Stimulated activated naive CD8-positive, alpha-beta T cell treated with anti-CD3 and anti-CD28 coated beads, Interleukin-15, Interleukin-2, amounts not matched to agents 100 U/mL and 50 U/mL, for 24 hours (primary cell): ENCODE measurements around the gene NCBP3.
A peak's percentile ranks its signal among the peaks of the same experiment; 100 is the strongest.
"Not testable (repeated sequence)": the region's sequence is repeated elsewhere in the genome, so short reads cannot be mapped to it uniquely, and the experiment has no call there.

ENCODE experiments used
- ATAC-seq: fragments of 150-1000 bp; cut with Tn5 transposase; one replicate; pipeline ENCODE4 v1.10.0; 2021
- DNase-seq: peaks from one replicate; pipeline ENCODE4 v3.0.0; 2021

NCBP3 gene

DNA sequence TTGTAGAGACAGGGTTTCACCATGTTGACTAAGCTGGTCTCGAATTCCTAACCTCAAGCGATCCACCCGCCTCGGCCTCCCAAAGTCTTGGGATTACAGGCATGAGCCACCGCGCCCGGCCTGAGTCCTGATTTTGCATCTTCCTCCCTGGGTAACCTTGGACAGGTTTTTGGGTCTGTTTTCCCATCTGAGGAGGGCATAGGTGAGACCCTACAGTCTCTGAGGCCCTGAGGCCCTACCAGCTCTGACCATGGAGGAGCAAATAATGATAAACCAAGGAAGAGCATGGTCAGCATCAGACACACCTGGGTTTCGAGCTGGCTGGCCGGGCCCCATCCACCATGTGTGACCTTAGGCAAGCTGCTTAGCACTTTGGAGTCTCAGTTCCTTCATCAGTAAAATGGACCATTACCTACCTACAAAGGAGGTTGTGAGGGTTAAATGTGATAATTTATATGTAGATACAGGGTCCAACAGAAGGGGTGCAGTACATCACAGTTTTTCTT is 1.2 kb upstream of the NCBP3 start:
- no peak for DNase-seq

DNA sequence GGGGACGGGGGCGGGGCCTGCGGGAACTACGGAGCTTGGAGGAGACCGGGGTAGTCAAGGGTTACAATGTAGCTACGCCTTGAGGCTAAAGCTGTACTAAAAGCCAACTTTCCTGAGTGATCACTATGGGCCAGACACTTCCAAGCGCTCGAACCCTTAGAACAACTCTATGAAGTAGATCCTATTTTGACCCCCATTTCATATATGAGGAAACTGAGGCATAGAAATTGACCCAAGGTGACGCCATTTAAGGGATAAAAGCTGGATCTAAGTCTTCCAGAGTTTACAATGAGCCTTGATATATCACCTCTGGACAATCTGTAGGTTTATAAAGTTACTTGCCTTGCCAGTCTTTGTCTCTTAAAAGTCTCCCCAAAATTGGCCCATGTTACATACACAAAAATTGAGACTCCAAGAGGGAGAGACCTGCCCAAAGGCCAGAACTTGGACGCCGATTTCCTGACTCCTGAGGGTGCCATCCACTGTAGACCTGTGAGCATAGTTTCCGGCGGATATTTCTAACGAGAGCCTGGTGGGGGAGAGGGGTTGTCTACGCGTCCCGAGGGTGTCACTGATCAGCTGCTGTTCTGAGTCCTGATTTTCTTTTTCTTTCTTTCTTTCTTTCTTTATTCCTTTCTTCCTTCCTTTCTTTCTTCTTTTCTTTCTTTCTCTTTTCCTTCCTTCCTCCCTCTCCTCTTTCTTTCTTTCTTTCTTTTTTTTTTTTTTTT is 555 bp upstream of the NCBP3 start:
- DNase-seq = no peak
- ATAC-seq = no peak

More for the DNA sequence above, 1.2 kb upstream of the NCBP3 start:
- no peak for ATAC-seq

DNA sequence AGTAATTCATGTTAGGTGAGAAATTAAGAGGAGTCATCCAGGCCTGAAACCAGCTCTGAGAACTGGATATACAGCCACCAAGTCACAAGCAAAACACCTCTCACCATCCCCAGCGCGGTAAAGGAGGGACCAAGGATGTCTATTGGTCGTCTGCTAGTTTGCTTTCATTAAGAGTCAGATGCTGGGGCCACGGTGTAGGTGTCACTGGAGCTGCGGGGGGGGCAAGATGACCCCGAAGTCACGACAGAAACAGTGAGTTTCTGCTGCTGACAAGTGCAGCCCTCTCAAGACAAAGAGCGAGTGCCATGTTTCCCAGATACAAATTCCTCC is 790 bp downstream of the NCBP3 start:
- DNase-seq = peak; percentile 62
- peak; percentile 35 for ATAC-seq

DNA sequence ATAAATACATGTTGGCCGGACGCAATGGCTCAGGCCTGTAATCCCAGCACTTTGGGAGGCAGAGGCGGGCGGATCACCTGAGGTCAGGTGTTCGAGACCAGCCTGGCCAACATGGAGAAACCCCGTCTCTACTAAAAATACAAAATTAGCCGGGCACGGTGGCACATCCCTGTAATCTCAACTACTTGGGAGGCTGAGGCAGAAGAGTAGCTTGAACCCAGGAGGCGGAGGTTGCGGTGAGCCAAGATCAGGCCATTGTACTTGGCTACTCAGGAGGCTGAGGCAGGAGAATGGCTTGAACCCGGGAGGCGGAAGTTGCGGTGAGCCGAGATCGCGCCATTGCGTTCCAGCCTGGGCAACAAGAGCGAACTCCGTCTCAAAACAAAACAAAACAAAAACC is 1.5 kb downstream of the NCBP3 start:
- not testable (repeated sequence) for DNase-seq, ATAC-seq

DNA sequence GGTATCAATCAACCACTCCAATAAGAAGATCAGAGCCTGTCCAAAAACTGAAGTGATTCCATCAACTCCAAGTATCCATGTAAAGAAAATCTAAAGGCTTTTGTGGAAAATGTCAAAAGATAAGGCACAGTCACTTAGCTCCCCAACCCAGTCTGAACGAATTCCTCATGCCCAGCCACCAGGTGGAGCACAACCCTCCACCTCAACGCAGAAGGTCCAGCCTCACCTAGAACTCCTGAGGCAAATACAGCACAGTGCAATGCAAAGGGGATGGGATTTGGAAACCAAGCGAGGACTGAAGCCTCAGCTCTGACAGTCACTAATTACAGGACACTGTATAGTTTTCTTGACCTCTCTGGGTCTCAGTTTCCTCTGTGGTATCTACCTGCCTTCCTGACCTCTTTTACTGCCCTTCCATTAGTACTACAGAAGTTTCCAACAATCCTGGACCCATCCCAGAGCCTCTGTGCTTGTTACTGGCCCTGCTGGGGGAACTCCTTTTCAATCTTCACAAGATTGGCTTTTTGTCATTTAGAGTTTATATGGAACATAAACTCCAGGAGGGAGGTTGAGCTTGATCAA is 2.0 kb downstream of the NCBP3 start:
- no peak for ATAC-seq
- peak; percentile 51 for DNase-seq

DNA sequence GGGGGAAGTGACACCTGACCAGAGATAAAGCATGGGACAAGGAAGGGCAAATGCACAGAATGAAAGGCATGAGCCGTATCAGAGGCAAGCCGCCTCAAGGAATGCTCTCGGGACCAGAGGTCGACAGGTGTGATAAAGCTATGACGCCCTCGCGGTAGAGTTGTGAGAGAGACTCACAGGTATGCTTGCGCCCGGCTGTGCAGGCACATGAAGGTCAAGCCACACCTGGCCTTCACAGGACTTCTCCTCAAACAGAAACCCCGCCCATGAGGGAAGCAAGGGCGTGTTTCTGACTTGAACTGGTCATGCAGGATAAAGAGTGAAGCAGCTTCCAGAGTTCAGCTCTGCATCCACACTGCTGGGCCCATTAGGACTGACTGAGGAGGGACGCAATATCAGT is 7.8 kb downstream of the NCBP3 start:
- DNase-seq (no peak), ATAC-seq (no peak)

DNA sequence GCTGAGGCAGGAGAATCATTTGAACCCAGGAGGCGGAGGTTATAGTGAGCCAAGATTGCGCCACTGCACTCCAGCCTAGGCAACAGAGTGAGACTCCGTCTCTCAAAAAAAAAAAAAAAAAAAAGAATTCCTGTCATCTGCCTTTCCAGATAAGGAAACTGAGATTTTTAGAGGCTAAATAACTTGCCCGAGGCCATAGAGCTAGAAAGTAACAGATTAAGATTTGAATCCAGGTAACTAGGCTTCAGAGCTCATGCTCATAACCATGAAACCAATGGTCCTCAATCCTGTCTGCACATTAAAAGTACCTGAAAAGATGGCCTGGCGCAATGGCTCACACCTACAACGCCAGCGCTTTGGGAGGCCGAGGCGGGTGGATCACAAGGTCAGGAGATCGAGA is 9.5 kb downstream of the NCBP3 start:
- DNase-seq (no peak), ATAC-seq (no peak)

DNA sequence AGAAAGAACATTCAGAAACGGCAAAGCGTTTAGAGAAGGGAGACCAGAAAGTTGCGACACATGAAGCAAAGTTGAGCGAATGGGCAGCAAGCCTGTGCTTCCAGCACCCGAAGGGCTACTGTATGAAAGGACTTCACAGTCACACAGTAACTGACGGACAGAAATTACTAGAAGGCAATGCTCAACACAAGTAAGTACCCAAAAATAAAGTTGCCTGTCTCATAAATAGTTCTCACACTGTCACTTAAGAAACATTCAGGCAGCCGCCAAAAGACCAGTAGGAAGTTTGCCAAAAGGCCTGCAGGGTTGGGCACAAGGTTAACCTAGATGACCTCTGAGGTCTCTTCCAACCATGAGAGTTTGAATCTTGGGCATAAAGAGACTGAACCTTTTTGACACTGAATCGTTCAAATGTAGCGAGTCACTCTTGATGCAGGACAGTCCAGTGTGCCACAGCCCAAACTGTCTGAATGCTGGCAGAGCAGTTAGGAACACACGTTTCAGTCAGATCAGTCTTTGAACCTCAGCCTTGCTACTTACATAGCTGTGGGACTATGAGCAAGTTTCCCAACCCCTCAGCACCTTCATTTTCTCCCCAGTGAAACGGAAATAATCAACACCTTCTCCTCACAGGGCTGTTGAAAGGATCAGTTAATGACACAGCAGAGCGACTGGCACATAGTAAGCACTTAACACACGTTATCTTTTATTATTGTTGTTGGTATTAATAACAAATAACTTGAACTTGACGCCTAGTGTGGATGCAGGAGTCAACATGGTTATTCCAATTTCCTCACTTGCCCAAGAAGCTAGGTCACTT is 10.4 kb downstream of the NCBP3 start:
- ATAC-seq = no peak

DNA sequence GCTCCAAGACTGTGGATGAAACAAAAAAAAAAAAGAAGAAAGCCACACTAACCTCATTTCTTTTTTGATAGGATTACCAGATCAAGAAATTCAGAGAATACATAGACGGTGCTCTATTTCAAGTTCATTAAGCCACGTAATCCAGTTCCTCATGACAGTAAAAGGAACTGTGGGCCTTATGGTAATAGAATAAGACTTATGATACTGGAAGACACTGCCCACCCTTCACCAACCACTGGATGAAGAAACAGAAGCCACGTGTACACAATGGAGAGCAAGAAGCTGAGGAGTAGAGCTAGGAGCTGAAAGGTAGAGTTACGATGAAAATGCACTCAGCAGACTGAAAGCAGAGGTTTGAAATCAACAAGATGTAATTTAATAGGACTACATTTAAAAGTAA is 11.2 kb downstream of the NCBP3 start:
- ATAC-seq = no peak
- DNase-seq = no peak

More for the DNA sequence above, 10.4 kb downstream of the NCBP3 start:
- no peak for DNase-seq

DNA sequence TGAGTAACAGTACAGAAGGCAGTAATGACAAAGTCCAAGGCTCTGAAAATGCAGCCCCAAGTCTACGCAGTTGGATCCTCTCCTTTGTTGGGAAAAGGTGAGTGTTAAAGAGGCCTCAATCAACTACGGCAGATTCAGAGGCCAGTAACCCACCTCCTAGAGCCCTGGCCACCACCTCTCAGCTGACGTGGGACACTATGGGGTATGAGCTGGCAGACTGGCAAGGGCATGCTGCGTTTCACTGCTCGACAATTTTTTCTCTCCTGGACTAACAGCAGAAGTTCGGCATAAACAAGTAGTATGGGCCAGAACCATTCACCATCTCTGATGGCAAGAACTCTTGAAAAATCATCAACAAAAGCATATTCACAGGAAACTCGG is 17.2 kb downstream of the NCBP3 start:
- no peak for DNase-seq
- ATAC-seq = no peak

DNA sequence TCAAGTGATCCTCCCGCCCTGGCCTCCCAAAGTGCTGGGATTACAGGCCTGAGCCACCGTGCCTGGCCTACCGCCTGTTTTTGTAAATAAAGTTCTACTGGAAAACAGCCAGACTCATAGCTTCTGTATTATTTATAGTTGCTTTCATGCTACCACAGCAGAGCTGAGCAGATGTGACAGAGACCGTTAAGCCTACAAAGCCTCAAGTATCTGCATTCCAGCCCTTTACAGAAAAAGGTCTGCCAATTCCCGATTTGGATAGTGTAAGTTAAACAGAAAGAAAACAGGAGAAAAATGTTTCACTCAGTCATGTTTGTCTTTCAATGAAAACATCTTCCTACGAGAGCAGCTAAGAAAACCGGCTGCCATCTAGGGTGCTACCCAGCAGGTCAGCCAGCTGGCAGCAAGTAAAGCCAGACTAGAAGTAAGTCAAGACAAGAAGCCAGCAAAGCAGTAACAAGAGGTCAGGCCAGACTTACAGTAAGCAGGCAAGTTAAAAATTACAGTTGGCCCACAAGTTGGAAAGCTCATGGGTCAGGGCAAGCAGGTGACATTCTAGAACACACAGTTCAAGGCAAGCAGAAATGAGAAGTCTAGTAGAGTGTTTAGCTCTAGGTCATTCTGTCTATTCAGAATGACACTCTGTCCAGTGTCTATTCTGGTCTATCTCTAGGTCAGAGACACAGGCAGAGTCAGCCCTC is 17.7 kb downstream of the NCBP3 start:
- DNase-seq (no peak), ATAC-seq (no peak)

DNA sequence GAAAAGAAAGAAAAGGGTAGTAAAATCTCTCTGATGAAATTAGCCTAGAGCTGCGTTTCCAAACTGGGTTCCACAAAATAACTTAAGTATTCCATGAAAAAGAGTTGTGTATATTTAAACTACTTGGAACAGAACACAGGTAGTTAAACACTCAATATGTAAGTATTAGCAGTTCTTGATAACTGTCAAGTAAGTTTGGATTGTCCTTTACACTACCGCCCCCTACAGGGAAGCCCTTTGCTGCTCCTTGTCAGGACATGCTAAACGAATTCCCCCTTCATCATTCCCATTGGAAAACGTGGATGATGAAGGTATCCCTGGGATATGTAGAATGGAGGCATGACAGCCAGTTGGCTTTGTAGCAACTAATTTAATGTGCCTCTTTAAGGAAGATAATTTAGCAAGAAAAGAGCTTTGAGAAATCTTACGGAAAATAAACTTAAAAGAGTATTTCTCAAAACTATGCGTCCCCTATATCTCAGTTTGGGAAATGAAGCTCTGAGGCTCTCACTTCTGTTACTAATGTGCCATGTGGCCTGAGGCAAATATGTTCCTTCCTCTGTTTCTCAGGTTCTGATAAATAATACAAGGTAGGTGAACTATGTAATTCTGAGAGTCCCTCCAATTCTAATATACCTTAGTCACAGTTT is 18.8 kb downstream of the NCBP3 start:
- peak; percentile 75 for DNase-seq
- ATAC-seq = no peak

DNA sequence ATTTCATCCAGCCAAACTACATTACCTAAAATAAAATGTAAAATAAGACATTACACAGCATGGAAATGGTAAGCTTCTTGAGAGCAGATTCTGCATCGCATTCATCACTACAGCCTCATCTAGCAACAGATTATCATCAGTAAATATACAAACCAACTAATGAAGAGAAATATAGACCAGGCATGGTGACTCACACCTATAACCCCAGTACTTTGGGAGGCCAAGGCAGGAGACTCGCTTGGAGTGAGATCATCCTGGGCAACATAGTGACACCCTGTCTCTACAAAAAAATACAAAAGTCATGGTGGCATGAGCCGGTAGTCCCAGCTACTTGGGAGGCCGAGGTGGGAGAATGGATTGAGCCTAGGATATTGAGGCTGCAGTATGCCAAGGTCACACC is 19.9 kb downstream of the NCBP3 start:
- no peak for DNase-seq
- ATAC-seq = no peak

DNA sequence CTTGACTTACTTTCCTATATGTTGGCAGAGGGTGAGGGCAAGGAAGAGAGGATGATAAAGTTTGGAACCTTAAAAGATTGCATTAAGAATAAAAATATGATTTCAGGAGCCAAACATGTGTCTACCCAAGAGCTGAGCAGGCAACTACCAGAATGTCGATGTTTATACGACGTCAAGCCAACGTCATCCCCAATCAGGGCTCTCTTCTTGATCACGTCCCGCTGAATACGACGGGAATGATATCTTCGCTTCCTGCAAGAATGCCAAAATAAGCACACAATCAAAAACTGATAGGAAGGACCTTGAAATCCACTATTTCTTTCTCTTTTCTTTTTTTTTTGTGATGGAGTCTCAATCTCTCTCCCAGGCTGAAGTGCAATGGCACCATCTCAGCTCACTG is 24.9 kb downstream of the NCBP3 start:
- DNase-seq = no peak
- ATAC-seq = no peak

DNA sequence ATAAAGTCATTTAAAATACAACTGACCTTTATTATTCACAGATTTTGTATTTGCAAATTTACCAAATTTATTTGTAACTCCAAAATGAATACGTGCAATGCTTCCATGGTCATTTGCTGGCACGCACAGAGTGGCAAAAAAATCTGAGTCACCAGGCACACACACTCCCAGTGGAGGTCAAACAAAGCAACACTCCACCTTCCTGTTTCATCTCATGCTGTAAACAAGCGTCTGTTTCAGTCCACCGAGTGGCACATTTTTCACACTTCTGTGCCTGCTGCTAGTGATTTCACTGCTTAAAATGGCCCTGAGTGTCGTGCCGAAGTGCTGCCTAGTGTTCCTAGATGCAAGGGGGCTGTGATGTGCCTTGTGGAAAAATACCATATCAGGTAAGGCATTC is 27.3 kb downstream of the NCBP3 start:
- ATAC-seq (no peak), DNase-seq (no peak)

DNA sequence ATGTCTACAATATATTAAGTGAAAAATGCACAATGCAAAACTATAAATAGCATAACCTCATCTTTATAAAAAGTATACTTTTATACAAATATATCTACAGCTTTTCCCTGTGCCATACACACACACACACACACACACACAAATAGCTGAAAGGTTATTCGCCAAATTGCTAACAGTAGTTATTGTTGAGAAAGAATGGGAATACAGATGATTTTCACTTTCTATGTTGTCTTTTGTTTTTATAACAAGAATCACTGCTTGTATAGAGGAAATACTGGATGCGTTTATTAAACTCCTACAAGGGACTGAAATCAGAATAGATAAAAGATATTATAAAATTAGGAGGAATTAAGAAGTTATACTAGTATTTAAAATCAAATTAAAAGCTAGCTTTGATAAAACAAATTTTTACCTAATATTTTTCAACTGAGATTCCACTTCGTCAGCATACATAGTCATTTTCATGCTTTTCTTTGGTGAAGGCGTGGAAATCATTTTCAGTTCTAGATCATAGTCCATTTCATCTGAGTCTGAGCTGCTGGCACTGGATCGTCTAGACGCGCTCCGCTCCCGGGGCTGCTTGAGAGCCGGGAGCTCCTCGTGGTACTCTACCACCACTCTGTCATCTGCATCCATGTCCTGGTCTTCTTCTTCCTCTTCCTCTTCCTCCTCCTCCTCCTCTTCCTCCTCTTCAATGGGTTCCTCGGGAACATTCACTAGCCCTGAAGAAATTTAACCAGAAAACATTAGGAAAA is 28.0 kb downstream of the NCBP3 start:
- ATAC-seq = no peak
- no peak for DNase-seq

DNA sequence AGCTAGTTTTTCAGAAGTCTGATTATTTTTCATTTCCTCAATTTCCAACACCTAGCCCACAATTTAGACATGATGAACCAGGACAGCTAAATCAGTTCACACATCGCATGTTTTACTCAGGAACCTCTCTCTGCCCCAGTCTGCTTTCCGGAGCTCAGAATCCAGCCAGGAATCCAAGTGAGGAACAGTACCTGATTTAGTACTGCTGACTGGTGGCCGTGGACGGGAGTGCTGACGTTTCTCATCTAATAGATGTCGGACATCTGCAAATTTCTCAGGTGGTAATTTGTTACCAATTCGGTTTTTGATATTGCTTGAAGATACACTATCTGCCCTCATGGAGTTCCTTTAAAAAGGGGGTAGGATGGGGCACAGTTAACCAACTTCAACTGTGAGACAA is 30.1 kb downstream of the NCBP3 start:
- ATAC-seq (no peak), DNase-seq (no peak)

DNA sequence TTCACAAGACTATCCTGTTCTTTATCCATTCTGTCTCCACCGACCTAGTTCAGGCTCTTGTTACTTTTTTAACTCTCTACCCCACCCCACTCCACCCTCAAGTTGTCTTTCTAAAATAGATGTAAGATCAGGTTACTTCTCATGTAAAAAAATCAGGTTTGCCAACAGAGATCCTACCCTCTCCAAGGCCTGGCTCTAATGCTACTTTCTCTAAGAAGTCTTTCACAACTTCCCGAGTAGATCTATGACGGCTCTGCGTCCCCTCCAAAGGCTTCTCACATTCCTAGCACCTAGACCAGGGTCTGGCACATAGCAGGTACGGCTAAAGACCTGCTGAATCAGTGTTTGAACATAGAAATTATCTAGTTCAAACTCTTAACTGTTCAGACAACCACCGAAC is 30.9 kb downstream of the NCBP3 start:
- no peak for ATAC-seq

DNA sequence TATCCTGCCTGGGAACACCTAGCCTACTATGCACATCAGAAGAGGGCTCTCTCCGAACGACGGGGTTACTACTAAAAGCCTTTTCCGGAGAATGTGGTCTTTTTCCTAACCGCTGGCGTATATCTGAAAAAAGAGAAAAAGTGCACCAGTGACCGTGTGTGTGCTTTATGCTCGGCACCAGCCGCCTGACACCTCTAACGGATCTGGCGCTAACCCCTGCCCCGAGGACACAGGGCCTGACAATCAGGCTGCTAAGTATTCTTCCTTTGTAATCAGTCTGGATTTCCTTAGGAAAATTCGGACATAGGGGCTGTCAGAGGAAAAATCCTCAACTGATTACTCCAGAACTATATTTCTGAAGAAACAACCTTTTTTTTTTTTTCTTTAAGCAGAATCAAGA is 31.7 kb downstream of the NCBP3 start:
- ATAC-seq (no peak), DNase-seq (no peak)

More for the DNA sequence above, 30.9 kb downstream of the NCBP3 start:
- no peak for DNase-seq

DNA sequence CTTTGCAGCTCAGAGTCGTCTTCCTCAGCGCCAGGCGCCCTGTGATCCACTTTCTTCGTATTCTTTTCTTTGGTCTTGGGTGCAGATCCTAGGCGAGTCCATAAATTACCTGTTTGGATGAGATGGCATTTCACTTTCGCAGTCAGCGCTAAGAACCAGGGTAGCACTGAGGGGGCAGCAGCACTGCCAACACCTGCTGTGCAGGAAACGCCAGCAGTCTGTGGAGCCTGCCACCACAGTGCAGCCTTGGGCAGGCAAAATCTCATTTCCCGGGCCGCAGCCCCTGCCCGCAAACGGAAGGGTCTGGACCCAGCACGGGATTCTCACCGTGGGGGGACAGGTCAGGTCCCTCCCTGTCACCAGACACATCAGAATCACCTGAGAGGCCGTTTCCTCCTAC is 32.9 kb downstream of the NCBP3 start:
- ATAC-seq (no peak), DNase-seq (no peak)

DNA sequence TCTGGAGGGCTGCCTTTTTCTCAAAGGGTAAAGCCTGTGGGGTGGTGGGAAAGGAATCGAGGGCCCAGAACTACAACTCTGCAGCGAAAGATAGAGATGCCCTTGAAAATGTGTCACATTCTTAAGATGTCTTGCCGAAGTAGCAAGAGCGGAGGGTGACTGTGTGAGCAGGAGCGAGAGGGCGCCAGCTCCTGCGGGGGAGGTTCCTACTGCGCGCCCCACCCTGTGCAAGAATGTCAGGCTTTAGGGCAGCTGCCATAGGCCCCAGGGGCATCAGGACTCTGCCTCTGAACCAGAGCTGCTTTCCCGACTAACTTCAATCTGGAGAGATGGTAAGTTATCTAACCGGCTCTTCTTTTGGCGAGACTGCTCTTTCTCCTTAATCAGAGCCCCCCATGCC is 33.3 kb downstream of the NCBP3 start:
- no peak for ATAC-seq
- DNase-seq = no peak
